Mucosa of rectum (tissue), 2 donors: ENCODE measurements around the gene PM20D1.

Experiments used
- H3K27ac ChIP-seq, 2 donors: one replicate each; pipeline ENCODE4 v1.7.0; 2013; ENCODE audit warnings: inconsistent platforms in 2 of 2, low read depth in 2 of 2, low read length in 2 of 2
- H3K27me3 ChIP-seq, 2 donors: one replicate each; pipeline ENCODE4 v1.7.0; 2013; ENCODE audit warnings: low read length in 2 of 2; ENCODE audit not compliant: control insufficient read depth in 2 of 2, insufficient read depth in 2 of 2
- H3K36me3 ChIP-seq, 2 donors: one replicate each; pipeline ENCODE4 v1.7.0; 2013; ENCODE audit warnings: low read length in 2 of 2; ENCODE audit not compliant: control insufficient read depth in 2 of 2, insufficient read depth in 2 of 2
- H3K4me1 ChIP-seq, 2 donors: one replicate each; pipeline ENCODE4 v1.7.0; 2013; ENCODE audit warnings: low read length in 2 of 2, mild to moderate bottlenecking in 1 of 2; ENCODE audit not compliant: control insufficient read depth in 2 of 2, insufficient read depth in 2 of 2
- H3K4me3 ChIP-seq, 2 donors: one replicate each; pipeline ENCODE4 v1.7.0; 2013; ENCODE audit warnings: low read length in 2 of 2
- H3K9ac ChIP-seq, 2 donors: one replicate each; pipeline ENCODE4 v1.7.0; 2013; ENCODE audit warnings: low read length in 2 of 2, low read depth in 1 of 2, mild to moderate bottlenecking in 1 of 2
- H3K9me3 ChIP-seq, 2 donors: one replicate each; pipeline ENCODE4 v1.7.0; 2013; ENCODE audit warnings: low read length in 2 of 2; ENCODE audit not compliant: control insufficient read depth in 2 of 2
- donor health status: healthy.
- donor health status: Normal muscosa, but diverticular disease.

The PM20D1 gene

DNA sequence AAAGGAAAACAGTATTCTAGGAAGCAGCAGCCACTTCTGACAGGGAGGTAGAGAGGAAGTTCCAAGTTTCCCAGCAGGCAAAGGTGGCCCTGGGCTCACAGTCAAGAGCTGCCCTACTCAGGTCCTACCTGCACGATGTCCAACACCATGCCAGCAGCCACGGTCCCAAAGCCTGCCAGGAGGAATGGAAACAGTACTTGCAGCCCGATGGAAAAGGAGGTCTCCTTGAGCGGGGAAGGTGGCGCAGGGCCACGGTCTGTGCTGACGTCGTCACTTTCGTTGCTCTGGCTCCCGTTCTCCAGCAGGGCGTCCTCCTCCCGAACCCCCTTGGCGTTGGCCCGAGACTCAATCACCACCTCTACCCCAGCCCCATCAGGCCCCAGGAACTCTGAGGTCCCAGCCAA, 40.0 kb downstream of the PM20D1 start:
- H3K4me1 ChIP-seq, result peaks cover 6 to 16% of the 10 kb centered on the region in 2 donors
- no peak overlapping the region for H3K9ac ChIP-seq
- H3K4me3 ChIP-seq, result no peak overlapping the region
- no peaks in the 10 kb centered on the region for H3K36me3 ChIP-seq
- no peaks in the 10 kb centered on the region for H3K27me3 ChIP-seq
- H3K27ac ChIP-seq, result no peak overlapping the region
- no peaks in the 10 kb centered on the region for H3K9me3 ChIP-seq

DNA sequence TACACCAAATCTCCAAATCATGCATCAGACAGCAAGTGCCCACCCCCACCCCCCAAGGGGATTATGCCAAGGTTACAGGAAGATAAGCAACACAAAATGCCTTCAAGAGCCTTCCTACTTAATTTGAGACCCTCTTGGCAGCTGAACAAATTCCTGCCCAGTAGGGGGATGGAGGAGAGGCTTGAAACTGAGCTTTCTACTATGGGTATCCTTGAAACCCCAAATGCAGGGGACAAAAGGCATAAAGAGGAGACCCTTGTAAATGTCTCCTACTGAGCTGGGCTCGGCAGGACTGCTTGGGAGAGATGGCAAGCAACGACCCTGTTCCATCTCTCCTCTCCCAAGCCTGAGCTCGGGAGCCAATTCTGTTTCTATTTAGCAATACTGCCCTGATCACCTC, 40.5 kb downstream of the PM20D1 start:
- H3K27me3 ChIP-seq, result no peaks in the 10 kb centered on the region
- H3K9ac ChIP-seq, result no peak overlapping the region
- H3K36me3 ChIP-seq, result no peaks in the 10 kb centered on the region
- peaks cover 6 to 16% of the 10 kb centered on the region in 2 donors for H3K4me1 ChIP-seq
- H3K27ac ChIP-seq, result no peak overlapping the region
- no peaks in the 10 kb centered on the region for H3K9me3 ChIP-seq
- H3K4me3 ChIP-seq, result no peak overlapping the region

DNA sequence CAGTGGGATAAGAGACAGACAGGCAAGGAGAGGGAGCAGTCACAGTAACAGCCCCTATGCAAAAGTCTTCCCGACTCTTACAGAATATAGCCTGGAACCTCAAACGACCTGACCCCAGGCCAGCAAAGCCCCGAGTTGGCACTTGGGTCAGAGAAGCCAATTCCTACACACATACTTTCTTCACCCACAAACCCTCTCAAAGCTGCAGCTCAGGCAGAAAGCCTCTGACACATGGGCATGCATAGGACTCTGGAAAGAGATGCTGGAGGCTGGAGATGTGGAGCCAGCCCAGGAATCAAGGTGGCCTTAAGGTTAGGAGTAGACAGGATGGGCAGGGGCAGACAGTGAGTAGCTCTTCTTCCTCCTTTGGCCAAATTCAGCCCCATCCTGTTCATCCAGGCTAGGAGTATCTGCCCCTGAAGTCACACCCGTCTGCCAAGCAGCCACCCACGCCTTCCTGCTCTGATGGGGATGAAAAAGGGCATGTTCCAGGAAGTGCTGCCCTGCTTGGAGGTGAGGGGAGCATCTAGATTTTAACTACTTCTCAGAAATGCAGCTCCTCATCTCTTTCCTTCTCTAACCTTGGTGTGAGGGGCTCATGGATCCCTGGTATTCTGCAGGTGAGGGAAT, 44.7 kb downstream of the PM20D1 start:
- Histone ChIP-seq H3K9ac (no peak overlapping the region), H3K9me3 (no peaks in the 10 kb centered on the region), H3K27me3 (no peaks in the 10 kb centered on the region), H3K4me1 (peaks cover 0 to 3% of the 10 kb centered on the region in 2 donors), H3K27ac (no peak overlapping the region), H3K4me3 (no peak overlapping the region), H3K36me3 (no peaks in the 10 kb centered on the region)

DNA sequence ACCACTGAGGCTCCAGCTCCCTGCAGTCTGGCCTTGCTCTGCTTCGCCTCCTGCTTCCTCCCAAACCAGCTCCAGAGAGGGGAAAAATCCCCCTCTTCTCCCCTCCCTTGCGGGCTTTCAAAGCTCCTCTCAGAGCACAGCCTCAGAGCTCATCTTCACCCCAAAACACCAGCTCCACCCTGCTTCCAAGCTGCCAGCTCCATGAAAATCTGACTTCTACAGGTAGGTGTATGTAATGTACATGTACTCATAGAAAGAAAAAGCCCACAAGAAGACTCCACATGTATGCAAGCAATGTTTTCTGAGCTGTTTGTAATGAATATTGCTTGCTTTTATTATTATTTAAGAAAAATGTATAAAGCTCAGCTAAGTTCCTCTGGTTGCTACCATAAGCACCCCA, 45.3 kb downstream of the PM20D1 start:
- Histone ChIP-seq H3K27ac (no peak overlapping the region), H3K27me3 (no peaks in the 10 kb centered on the region), H3K36me3 (no peaks in the 10 kb centered on the region), H3K9me3 (no peaks in the 10 kb centered on the region), H3K4me1 (peaks cover 0 to under 1% of the 10 kb centered on the region in 2 donors), H3K9ac (no peak overlapping the region), H3K4me3 (no peak overlapping the region)

DNA sequence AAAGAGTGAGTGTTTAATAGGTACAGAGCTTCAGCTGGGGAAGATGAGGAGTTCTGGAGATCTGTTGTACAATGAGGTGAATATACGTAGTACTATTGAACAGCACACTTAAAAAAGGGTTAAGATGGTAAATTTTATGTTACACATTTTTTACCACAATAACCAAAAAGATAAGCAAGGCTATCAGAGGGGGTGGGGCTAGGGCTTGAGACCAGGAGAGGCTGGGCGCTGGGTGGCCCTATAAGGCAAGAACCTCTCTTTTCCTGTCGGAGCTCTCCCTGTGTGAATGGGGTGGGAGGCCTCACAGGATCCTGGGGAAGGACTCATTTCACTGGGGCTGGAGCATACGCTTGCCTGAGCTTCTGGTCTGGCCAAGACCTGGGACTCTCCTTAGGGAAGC, 45.9 kb downstream of the PM20D1 start:
- Histone ChIP-seq H3K27ac (no peak overlapping the region), H3K4me3 (no peak overlapping the region), H3K9ac (no peak overlapping the region), H3K27me3 (no peaks in the 10 kb centered on the region), H3K4me1 (no peaks in the 10 kb centered on the region), H3K9me3 (no peaks in the 10 kb centered on the region), H3K36me3 (no peaks in the 10 kb centered on the region)

DNA sequence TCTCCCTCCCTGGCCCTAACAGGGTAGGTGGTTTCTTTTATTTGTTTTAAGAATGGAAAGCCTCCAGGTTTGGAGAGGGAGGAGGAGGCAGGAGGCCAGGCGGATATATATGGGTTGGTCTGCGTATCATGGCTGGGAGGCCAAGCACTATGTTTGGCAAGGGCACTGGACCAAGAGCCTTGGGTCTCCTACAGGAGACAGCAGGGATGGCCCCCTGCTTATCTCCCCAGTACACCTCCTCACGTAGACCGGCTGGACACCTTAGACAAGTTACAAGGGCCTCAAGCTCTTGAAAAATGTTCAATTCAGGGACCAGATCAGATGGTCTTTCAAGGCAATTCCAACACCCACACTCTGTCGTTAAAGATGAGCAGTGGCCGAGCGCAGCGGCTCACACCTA, 47.9 kb downstream of the PM20D1 start:
- Histone ChIP-seq H3K4me3 (no peak overlapping the region), H3K27ac (no peak overlapping the region), H3K4me1 (no peaks in the 10 kb centered on the region)

DNA sequence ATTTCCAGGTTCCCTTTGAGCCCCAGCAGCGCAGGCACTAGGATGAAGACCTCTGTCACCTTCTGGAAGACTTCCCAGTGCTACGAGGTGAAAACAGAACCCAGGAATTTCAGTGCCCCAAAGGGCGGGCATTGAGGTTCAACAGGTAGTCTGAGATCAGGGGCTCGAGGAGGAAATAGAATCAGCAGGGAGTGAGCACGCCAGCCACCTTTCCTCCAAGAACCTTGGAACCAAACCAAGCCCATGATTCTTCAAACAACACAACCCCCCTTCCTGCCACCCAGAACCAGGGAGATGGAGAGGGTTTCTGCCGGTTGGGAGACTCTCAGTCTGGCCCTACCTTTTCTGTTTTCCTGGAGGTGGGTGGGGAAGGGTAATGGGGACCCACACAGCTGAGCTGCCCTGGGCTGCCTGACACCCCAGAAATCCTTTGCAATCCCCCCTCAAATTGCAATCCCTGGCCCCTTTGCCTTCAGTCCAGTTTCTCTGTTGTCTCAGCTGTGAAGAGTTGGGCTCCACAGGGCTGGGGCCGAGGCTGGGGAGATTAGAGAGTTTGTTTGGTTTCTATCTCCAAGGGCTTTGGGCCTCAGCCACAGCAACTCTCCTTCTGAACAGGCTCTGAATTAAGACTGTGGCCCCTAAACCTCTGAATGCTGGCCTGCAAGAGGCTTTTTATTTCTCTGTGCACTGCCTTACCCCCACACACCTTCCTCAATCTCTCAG, 48.8 kb downstream of the PM20D1 start:
- Histone ChIP-seq H3K27ac (no peak overlapping the region), H3K9ac (no peak overlapping the region), H3K4me3 (no peak overlapping the region)

More for the DNA sequence above, 47.9 kb downstream of the PM20D1 start:
- Histone ChIP-seq H3K27me3 (no peaks in the 10 kb centered on the region), H3K9ac (no peak overlapping the region), H3K36me3 (peaks cover 7 to 10% of the 10 kb centered on the region in 2 donors), H3K9me3 (no peaks in the 10 kb centered on the region)

DNA sequence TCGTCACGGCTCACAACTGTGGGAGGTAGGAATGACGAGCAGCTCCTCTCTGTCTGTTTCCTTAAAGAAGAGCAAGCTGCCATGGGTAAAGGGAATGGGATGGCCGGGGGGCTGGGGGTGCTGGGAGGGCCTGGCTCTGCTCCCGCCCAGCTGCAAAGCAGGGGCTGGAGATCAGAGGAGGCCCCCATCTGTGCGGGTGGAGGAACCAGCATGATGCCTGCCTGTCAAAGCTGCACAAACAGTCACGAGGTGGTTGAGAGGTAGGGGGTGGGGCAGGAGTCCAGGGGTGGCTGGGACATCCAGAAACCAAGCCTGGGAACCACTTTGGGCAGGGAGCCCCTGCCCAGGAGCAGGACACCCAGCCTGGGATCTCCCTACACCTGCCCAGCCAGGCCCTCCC, 49.5 kb downstream of the PM20D1 start:
- Histone ChIP-seq H3K4me3 (no peak overlapping the region), H3K36me3 (peaks cover 12 to 15% of the 10 kb centered on the region in 2 donors), H3K27ac (no peak overlapping the region), H3K9ac (no peak overlapping the region), H3K9me3 (no peaks in the 10 kb centered on the region), H3K27me3 (no peaks in the 10 kb centered on the region), H3K4me1 (no peaks in the 10 kb centered on the region)

More for the DNA sequence above, 48.8 kb downstream of the PM20D1 start:
- peaks cover 12 to 14% of the 10 kb centered on the region in 2 donors for H3K36me3 ChIP-seq
- H3K27me3 ChIP-seq, result no peaks in the 10 kb centered on the region
- no peaks in the 10 kb centered on the region for H3K9me3 ChIP-seq
- no peaks in the 10 kb centered on the region for H3K4me1 ChIP-seq

DNA sequence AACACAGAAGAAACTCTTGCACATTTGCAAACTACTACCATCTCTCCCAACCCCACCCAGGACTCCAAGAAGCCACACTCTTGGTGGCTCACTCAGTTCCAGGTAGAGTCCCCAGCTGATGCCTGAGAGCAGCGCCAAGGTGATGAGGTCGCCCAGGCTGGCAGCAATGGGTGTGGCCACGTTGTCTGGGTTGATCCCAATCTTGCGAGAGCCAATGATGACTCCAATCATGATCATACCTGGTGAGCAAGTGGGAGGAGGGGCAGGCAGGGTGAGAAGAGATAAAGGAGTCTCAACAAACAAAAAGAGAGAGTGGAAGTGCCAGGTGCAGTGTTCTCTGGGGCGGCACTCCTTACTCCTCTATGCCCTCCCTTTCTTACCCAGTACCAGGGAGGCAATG, 51.4 kb downstream of the PM20D1 start:
- Histone ChIP-seq H3K4me1 (no peaks in the 10 kb centered on the region), H3K27ac (no peak overlapping the region), H3K4me3 (no peak overlapping the region), H3K36me3 (peaks cover 12 to 20% of the 10 kb centered on the region in 2 donors), H3K27me3 (no peaks in the 10 kb centered on the region), H3K9me3 (no peaks in the 10 kb centered on the region), H3K9ac (no peak overlapping the region)

DNA sequence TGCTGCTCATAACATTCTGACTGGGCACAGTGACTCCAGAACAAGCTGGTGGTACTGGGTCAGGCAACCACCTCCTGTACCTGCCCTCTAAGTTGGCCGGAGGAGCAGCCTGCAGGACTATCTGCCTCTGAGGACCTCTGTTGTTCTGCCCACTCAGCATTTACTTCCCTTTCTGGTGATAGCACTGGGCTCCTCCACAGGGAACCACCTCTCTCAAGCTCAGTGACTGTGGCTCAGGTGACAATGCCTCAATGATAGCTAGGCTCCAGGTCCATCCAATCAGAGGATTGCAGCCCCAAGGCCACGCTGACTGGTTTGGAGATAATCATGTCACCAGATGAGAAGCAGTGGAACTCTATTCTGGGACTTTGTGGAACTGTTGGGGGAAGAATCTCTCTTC, 52.8 kb downstream of the PM20D1 start:
- H3K4me1 ChIP-seq, result no peaks in the 10 kb centered on the region
- no peak overlapping the region for H3K27ac ChIP-seq
- H3K36me3 ChIP-seq, result peaks cover 12 to 20% of the 10 kb centered on the region in 2 donors
- H3K4me3 ChIP-seq, result no peak overlapping the region
- H3K9ac ChIP-seq, result no peak overlapping the region
- H3K27me3 ChIP-seq, result no peaks in the 10 kb centered on the region
- no peaks in the 10 kb centered on the region for H3K9me3 ChIP-seq
